CD8-positive, alpha-beta memory T cell (primary cell): ENCODE measurements around the gene LEMD2. TPM values are rescaled to one million over a fixed set of nuclear protein-coding genes. Genes with fewer than 3 reads are reported as not detected.
A peak's percentile ranks its signal among the peaks of the same experiment; 100 is the strongest.

Experiments used
- CTCF ChIA-PET: fragments of 350-600 bp; sonication (Branson Sonifier 250); formaldehyde crosslinking; loops from one replicate; lab custom pipeline; 2021; ENCODE audit warnings: antibody characterized with exemption; lab: Charles Lee
- POLR2A ChIA-PET: fragments of 350-600 bp; sonication (Branson Sonifier 250); formaldehyde crosslinking; loops from one replicate; lab custom pipeline; 2021; ENCODE audit warnings: antibody characterized with exemption; lab: Charles Lee
- DNase-seq, 5 donors: peaks; one replicate each; pipeline versions ENCODE4 v3.0.0 to v3.0.0-alpha.2; 2020 to 2022; ENCODE audit warnings: mixed read lengths in 1 of 5
- H3K27ac ChIP-seq: one replicate; pipeline ENCODE4 v1.7.0; 2013; ENCODE audit warnings: low read depth, mild to moderate bottlenecking, low read length, moderate library complexity
- H3K27me3 ChIP-seq: 2 replicates; pipeline ENCODE4 v1.7.0; 2013; ENCODE audit warnings: low read length, mild to moderate bottlenecking; ENCODE audit not compliant: insufficient read depth, poor library complexity, severe bottlenecking
- H3K36me3 ChIP-seq: 2 replicates; pipeline ENCODE4 v1.7.0; 2013; ENCODE audit warnings: mild to moderate bottlenecking, low read length, moderate library complexity; ENCODE audit not compliant: insufficient read depth
- H3K4me1 ChIP-seq: 2 replicates; pipeline ENCODE4 v1.7.0; 2013; ENCODE audit warnings: mild to moderate bottlenecking, low read length, moderate library complexity; ENCODE audit not compliant: insufficient read depth
- H3K4me3 ChIP-seq: 2 replicates; pipeline ENCODE4 v1.7.0; 2013; ENCODE audit warnings: mild to moderate bottlenecking, low read length
- H3K9me3 ChIP-seq: 2 replicates; pipeline ENCODE4 v1.7.0; 2013; ENCODE audit warnings: mild to moderate bottlenecking, low read length
- H3K27ac Mint-ChIP-seq, 8 donors: one replicate each; pipeline ENCODE4 v1.8.0; 2020 to 2021; ENCODE audit warnings: mixed read lengths in 8 of 8, mild to moderate bottlenecking in 6 of 8, inconsistent platforms in 3 of 8, moderate library complexity in 3 of 8
- H3K27me3 Mint-ChIP-seq, 2 donors: one replicate each; pipeline ENCODE4 v1.8.0; 2020 to 2021; ENCODE audit warnings: mixed read lengths in 2 of 2, mild to moderate bottlenecking in 1 of 2, moderate library complexity in 1 of 2
- H3K36me3 Mint-ChIP-seq, 3 donors: one replicate each; pipeline ENCODE4 v1.8.0; 2020 to 2021; ENCODE audit warnings: mixed read lengths in 3 of 3, inconsistent platforms in 1 of 3, mild to moderate bottlenecking in 1 of 3
- H3K4me1 Mint-ChIP-seq, 3 donors: one replicate each; pipeline ENCODE4 v1.8.0; 2020 to 2021; ENCODE audit warnings: mixed read lengths in 3 of 3, inconsistent platforms in 1 of 3, mild to moderate bottlenecking in 1 of 3
- H3K4me3 Mint-ChIP-seq, 7 donors: one replicate each; pipeline ENCODE4 v1.8.0; 2020 to 2021; ENCODE audit warnings: mixed read lengths in 7 of 7, mild to moderate bottlenecking in 6 of 7, moderate library complexity in 4 of 7, inconsistent platforms in 2 of 7
- H3K9me3 Mint-ChIP-seq, 5 donors: one replicate each; pipeline ENCODE4 v1.8.0; 2020 to 2022; ENCODE audit warnings: mixed read lengths in 5 of 5, mild to moderate bottlenecking in 3 of 5, moderate library complexity in 2 of 5, inconsistent platforms in 1 of 5
- polyA plus RNA-seq: library from polyadenylated mRNA; unstranded; fragments of 300-500 nt; fragmentation: Illumina TruSeq; gene quantifications from one replicate; pipeline ENCODE4 v1.2.3, GENCODE V29; 2021
- total RNA-seq, 2 experiments: library from RNA; stranded (reverse); gene quantifications; one replicate each; pipeline ENCODE4 v1.2.3, GENCODE V29; 2021

The LEMD2 gene
- total and polyA plus RNA-seq, 3 experiments from 2014 or later, result 45.4 to 55.5 (median 51.8) TPM

GRCh38 chr6:33746036-33746600, 42.8 kb downstream of the LEMD2 start:
- Histone ChIP-seq H3K36me3 (no peaks in the 10 kb centered on the region), H3K4me1 (no peaks in the 10 kb centered on the region), H3K27ac (no peak overlapping the region), H3K27me3 (peaks cover 4% of the 10 kb centered on the region), H3K9me3 (no peaks in the 10 kb centered on the region), H3K4me3 (no peak overlapping the region)
- POLR2A ChIA-PET, result no interaction called here
- Mint-ChIP-seq H3K9me3 (no peaks in the 10 kb centered on the region), H3K4me3 (no peak overlapping the region), H3K4me1 (peaks cover 4 to 5% (median 5%) of the 10 kb centered on the region in 3 donors), H3K27ac (no peak overlapping the region), H3K27me3 (peaks cover 12 to 21% of the 10 kb centered on the region in 2 donors), H3K36me3 (no peaks in the 10 kb centered on the region)
- no peak for DNase-seq
- CTCF ChIA-PET, result interaction anchor here (0.5 to 3.4 kb wide), 7 partner anchors 14 to 409 kb away, joined by 3 to 21 read pairs (median 3); no protein-coding TSS in a partner anchor

DNA sequence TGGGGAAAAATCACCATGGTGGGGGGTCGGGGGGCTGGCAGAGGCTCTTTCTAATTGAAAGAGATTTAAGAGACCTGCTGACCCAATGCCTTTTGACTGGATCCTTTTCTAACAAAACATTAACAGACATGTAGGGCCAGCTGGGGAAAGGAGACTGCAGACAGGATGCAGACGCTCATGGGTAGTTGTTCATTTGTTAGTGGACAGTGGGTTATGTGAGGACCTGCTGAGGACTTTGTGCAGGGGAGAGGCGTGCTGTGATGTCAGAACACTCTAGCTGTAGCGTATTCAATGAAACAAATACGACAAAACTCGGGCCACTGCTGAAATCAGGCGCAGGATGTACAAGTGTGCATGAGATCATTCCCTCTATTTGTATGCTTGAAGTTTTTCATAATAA, 43.4 kb downstream of the LEMD2 start:
- no peak overlapping the region for H3K27ac ChIP-seq
- CTCF ChIA-PET, result interaction anchor here (0.5 to 3.4 kb wide), 8 partner anchors 14 to 410 kb away, joined by 3 to 21 read pairs (median 4); no protein-coding TSS in a partner anchor
- Mint-ChIP-seq H3K36me3 (no peaks in the 10 kb centered on the region), H3K27me3 (peaks cover 12 to 21% of the 10 kb centered on the region in 2 donors), H3K4me3 (peak overlapping the region in 1 of 7 donors; percentile 6), H3K9me3 (no peaks in the 10 kb centered on the region), H3K4me1 (peaks cover 4 to 5% (median 5%) of the 10 kb centered on the region in 3 donors), H3K27ac (peak overlapping the region in 1 of 8 donors; percentile 5)
- peaks cover 4% of the 10 kb centered on the region for H3K27me3 ChIP-seq
- no peak for DNase-seq
- H3K9me3 ChIP-seq, result no peaks in the 10 kb centered on the region
- no peaks in the 10 kb centered on the region for H3K36me3 ChIP-seq
- POLR2A ChIA-PET, result no interaction called here
- no peak overlapping the region for H3K4me3 ChIP-seq
- no peaks in the 10 kb centered on the region for H3K4me1 ChIP-seq

DNA sequence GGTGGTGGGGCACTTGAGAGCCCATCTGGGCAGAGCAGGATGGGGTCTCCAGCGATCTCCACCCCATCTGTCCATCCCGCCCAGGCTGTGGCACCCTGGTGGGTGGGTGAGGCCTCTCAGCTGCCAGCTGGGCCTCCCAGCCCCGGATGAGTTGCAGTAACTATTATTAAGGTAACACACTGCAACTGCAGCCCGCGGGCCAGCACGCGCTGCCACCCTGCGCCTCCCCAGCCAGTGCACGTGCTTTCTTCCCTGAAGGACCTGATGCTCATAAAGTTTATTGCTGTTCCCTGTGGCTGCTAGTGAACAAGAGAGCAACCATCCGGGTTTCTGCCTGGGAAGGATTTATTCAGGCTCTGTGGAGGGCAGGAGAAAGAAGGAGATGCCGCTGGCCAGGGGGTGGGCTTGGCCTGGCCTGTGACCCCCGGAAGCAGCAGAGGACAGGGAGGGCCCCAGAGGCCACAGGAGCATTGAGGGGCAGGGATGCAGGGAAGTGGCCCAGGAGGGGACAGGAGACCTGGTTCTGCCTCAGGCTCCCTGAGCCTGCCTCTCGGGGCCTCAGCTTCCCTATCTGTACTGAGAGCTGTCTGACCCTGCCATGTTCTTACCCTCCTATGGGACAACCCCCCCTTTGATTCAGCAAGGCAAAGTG, 43.9 kb downstream of the LEMD2 start:
- no peaks in the 10 kb centered on the region for H3K9me3 Mint-ChIP-seq
- H3K27ac Mint-ChIP-seq, result no peak overlapping the region
- H3K4me1 Mint-ChIP-seq, result peaks cover 4 to 5% (median 5%) of the 10 kb centered on the region in 3 donors
- Histone ChIP-seq H3K27ac (no peak overlapping the region), H3K9me3 (no peaks in the 10 kb centered on the region), H3K4me3 (no peak overlapping the region), H3K36me3 (no peaks in the 10 kb centered on the region), H3K4me1 (no peaks in the 10 kb centered on the region), H3K27me3 (peaks cover 4% of the 10 kb centered on the region)
- H3K4me3 Mint-ChIP-seq, result no peak overlapping the region
- H3K36me3 Mint-ChIP-seq, result no peaks in the 10 kb centered on the region
- DNase-seq, result no peak
- POLR2A ChIA-PET, result interaction anchor here (1.5 kb wide), 1 partner anchor 33 kb away, joined by 4 read pairs; the partner anchor contains the start of gene UQCC2
- CTCF ChIA-PET, result interaction anchor here (0.7 to 3.4 kb wide), 17 partner anchors 17 to 411 kb away, joined by 3 to 21 read pairs (median 4); partner anchors contain the start of gene LEMD2
- H3K27me3 Mint-ChIP-seq, result peaks cover 12 to 21% of the 10 kb centered on the region in 2 donors

GRCh38 chr6:33744001-33744848, 44.7 kb downstream of the LEMD2 start:
- Histone ChIP-seq H3K27me3 (peaks cover 4% of the 10 kb centered on the region), H3K9me3 (no peaks in the 10 kb centered on the region), H3K27ac (no peak overlapping the region), H3K36me3 (no peaks in the 10 kb centered on the region), H3K4me3 (no peak overlapping the region), H3K4me1 (no peaks in the 10 kb centered on the region)
- H3K4me1 Mint-ChIP-seq, result peaks cover 4 to 5% (median 5%) of the 10 kb centered on the region in 3 donors
- no peaks in the 10 kb centered on the region for H3K9me3 Mint-ChIP-seq
- ChIA-PET POLR2A (interaction anchor here (1.5 kb wide), 1 partner anchor 33 kb away, joined by 4 read pairs; the partner anchor contains the start of gene UQCC2), CTCF (interaction anchor here (0.6 to 3.4 kb wide), 28 partner anchors 14 to 705 kb away, joined by 3 to 21 read pairs (median 3); partner anchors contain the start of genes LEMD2 and UQCC2)
- H3K36me3 Mint-ChIP-seq, result no peaks in the 10 kb centered on the region
- no peak overlapping the region for H3K27ac Mint-ChIP-seq
- H3K27me3 Mint-ChIP-seq, result peaks cover 12 to 20% of the 10 kb centered on the region in 2 donors
- H3K4me3 Mint-ChIP-seq, result no peak overlapping the region
- DNase-seq, result peak; percentile 55 to 78 (median 60)

- Histone ChIP-seq H3K27ac (no peak overlapping the region), H3K4me3 (no peak overlapping the region), H3K9me3 (no peaks in the 10 kb centered on the region), H3K4me1 (no peaks in the 10 kb centered on the region), H3K27me3 (no peaks in the 10 kb centered on the region), H3K36me3 (no peaks in the 10 kb centered on the region)
- Mint-ChIP-seq H3K36me3 (no peaks in the 10 kb centered on the region), H3K4me3 (no peak overlapping the region), H3K27ac (no peak overlapping the region), H3K4me1 (peaks cover 4 to 5% (median 5%) of the 10 kb centered on the region in 3 donors), H3K27me3 (peaks cover 8 to 14% of the 10 kb centered on the region in 2 donors), H3K9me3 (no peaks in the 10 kb centered on the region)
- CTCF ChIA-PET, result interaction anchor here (1.3 to 3.4 kb wide), 7 partner anchors 28 to 416 kb away, joined by 3 to 21 read pairs (median 5); partner anchors contain the start of gene UQCC2
- DNase-seq, result no peak
- POLR2A ChIA-PET, result no interaction called here
These were observed 46.1 kb downstream of the LEMD2 start for GRCh38 chr6:33742837-33743236.

DNA sequence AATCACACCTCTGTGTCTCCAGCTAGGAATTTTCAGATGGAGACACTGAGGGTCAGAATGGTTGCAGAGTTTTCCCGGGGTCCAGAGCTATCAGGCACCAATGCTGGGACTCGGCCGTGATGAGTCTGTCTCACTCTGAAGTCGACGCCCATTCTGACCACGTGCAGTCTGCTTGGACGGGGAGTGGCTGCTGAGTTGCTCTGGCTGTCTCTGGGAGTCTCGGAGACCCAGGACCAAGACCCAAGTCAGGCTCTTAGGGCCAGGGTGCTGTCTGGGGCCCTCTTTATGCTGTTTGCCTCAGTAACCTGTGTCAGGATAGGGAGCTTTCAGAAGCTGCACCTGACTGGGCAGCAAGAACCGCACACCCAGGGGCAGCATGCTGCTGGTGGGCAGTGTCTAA, 46.8 kb downstream of the LEMD2 start:
- Histone ChIP-seq H3K9me3 (no peaks in the 10 kb centered on the region), H3K4me1 (no peaks in the 10 kb centered on the region), H3K36me3 (no peaks in the 10 kb centered on the region), H3K4me3 (no peak overlapping the region), H3K27ac (no peak overlapping the region), H3K27me3 (no peaks in the 10 kb centered on the region)
- H3K4me1 Mint-ChIP-seq, result peaks cover 4 to 5% (median 5%) of the 10 kb centered on the region in 3 donors
- no peaks in the 10 kb centered on the region for H3K9me3 Mint-ChIP-seq
- H3K4me3 Mint-ChIP-seq, result no peak overlapping the region
- no peak for DNase-seq
- ChIA-PET CTCF (interaction anchor here (1.3 kb wide), 1 partner anchor 29 kb away, joined by 4 read pairs; no protein-coding TSS in a partner anchor), POLR2A (no interaction called here)
- no peak overlapping the region for H3K27ac Mint-ChIP-seq
- no peaks in the 10 kb centered on the region for H3K36me3 Mint-ChIP-seq
- peaks cover 7 to 14% of the 10 kb centered on the region in 2 donors for H3K27me3 Mint-ChIP-seq

DNA sequence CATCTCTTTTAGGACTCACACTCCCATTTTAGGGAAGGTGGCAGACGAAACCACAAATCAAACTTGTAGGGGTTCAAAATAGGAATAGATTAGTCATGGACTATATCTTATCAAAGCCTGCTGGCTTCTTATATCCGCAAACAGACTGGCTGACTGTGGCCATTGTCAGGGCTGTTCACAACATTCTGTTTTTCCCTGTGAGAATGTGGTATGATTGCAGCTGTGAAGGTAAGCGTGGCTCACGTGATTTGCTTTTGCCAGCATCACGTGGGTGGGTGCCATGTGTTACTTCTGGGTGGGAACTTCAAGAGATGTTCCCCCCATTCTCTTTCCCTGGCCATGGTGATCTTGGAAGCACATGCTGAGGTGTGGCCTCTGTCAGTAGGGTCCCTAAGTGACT, 48.1 kb downstream of the LEMD2 start:
- H3K27ac ChIP-seq, result no peak overlapping the region
- no peaks in the 10 kb centered on the region for H3K27me3 ChIP-seq
- H3K27me3 Mint-ChIP-seq, result peaks cover 6 to 14% of the 10 kb centered on the region in 2 donors
- H3K36me3 Mint-ChIP-seq, result no peaks in the 10 kb centered on the region
- H3K9me3 ChIP-seq, result no peaks in the 10 kb centered on the region
- no peak overlapping the region for H3K4me3 ChIP-seq
- no peaks in the 10 kb centered on the region for H3K36me3 ChIP-seq
- no peaks in the 10 kb centered on the region for H3K9me3 Mint-ChIP-seq
- no peak overlapping the region for H3K4me3 Mint-ChIP-seq
- no peaks in the 10 kb centered on the region for H3K4me1 ChIP-seq
- peaks cover 4 to 5% (median 5%) of the 10 kb centered on the region in 3 donors for H3K4me1 Mint-ChIP-seq
- ChIA-PET CTCF (no interaction called here), POLR2A (no interaction called here)
- no peak overlapping the region for H3K27ac Mint-ChIP-seq
- no peak for DNase-seq
